HFFc6 (cell line): Measurements from ENCODE around the gene PTGDS. TPM values are rescaled to one million over a fixed set of nuclear protein-coding genes. Genes with fewer than 3 reads are reported as not detected.

ENCODE experiments used
- DNase-seq: peaks from one replicate; pipeline ENCODE4 v3.0.0-alpha.2; 2018
- H3K27ac Mint-ChIP-seq: 2 replicates; pipeline ENCODE4 v1.8.0; 2020; ENCODE audit warnings: mild to moderate bottlenecking, mixed read lengths
- H3K27me3 Mint-ChIP-seq: 2 replicates; pipeline ENCODE4 v1.8.0; 2021; ENCODE audit warnings: mild to moderate bottlenecking, moderate library complexity, mixed read lengths; ENCODE audit not compliant: insufficient read depth
- H3K36me3 Mint-ChIP-seq: 2 replicates; pipeline ENCODE4 v1.8.0; 2021; ENCODE audit warnings: low read depth, mixed read lengths
- H3K4me1 Mint-ChIP-seq: 2 replicates; pipeline ENCODE4 v1.8.0; 2020; ENCODE audit warnings: low read depth, mixed read lengths
- H3K4me3 Mint-ChIP-seq: 2 replicates; pipeline ENCODE4 v1.8.0; 2020; ENCODE audit warnings: mild to moderate bottlenecking, moderate library complexity, mixed read lengths
- H3K9me3 Mint-ChIP-seq: 2 replicates; pipeline ENCODE4 v1.8.0; 2020; ENCODE audit warnings: mild to moderate bottlenecking, mixed read lengths
- CTCF ChIP-seq: fragments of 200-600 bp; sonication (generic); IDR thresholded peaks from 2 replicates; pipeline ENCODE4 v1.5.0; 2021; ENCODE audit warnings: antibody characterized with exemption, mild to moderate bottlenecking
- total RNA-seq, 6 experiments: library from RNA; stranded (reverse); fragmentation: NEBNext Ultra II Directional; extraction: Animal tissue kit (Norgen Biotek cat#: 25700); gene quantifications; 2 replicates in 1 of 6; 3 replicates in 5 of 6; pipeline ENCODE4 v1.2.3, GENCODE V29; 2021

PTGDS gene
- total RNA-seq, 6 experiments from 2014 or later = not detected

- Mint-ChIP-seq H3K4me1 (peaks cover 4% of the 10 kb centered on the region; the same call in 1 of the 2 replicates), H3K27ac (no peak overlapping the region), H3K9me3 (no peaks in the 10 kb centered on the region), H3K27me3 (no peaks in the 10 kb centered on the region; the same call in none of the 2 replicates), H3K36me3 (peaks cover 12% of the 10 kb centered on the region), H3K4me3 (no peak overlapping the region)
- no peak for DNase-seq
- no peak for TF ChIP-seq CTCF
These were observed 36.6 kb upstream of the PTGDS start for GRCh38 chr9:136940526-136941230.

GRCh38 chr9:136941231-136942111, 35.8 kb upstream of the PTGDS start:
- H3K4me3 Mint-ChIP-seq = no peak overlapping the region
- peaks cover 4% of the 10 kb centered on the region; the same call in 1 of the 2 replicates for H3K4me1 Mint-ChIP-seq
- no peak for TF ChIP-seq CTCF

GRCh38 chr9:136942112-136942880, 35.0 kb upstream of the PTGDS start:
- Mint-ChIP-seq H3K4me3 (no peak overlapping the region), H3K4me1 (peaks cover 4% of the 10 kb centered on the region; the same call in 1 of the 2 replicates), H3K27me3 (no peaks in the 10 kb centered on the region; the same call in none of the 2 replicates), H3K36me3 (peaks cover 12% of the 10 kb centered on the region), H3K27ac (no peak overlapping the region), H3K9me3 (no peaks in the 10 kb centered on the region)
- DNase-seq = no peak
- TF ChIP-seq CTCF = no peak

More at GRCh38 chr9:136941231-136942111, 35.8 kb upstream of the PTGDS start:
- Mint-ChIP-seq H3K27me3 (no peaks in the 10 kb centered on the region; the same call in none of the 2 replicates), H3K9me3 (no peaks in the 10 kb centered on the region), H3K27ac (no peak overlapping the region), H3K36me3 (peaks cover 12% of the 10 kb centered on the region)
- DNase-seq = no peak

- DNase-seq = no peak
- Mint-ChIP-seq H3K27ac (no peak overlapping the region), H3K9me3 (no peaks in the 10 kb centered on the region), H3K36me3 (peaks cover 12% of the 10 kb centered on the region), H3K27me3 (no peaks in the 10 kb centered on the region; the same call in none of the 2 replicates), H3K4me3 (peak overlapping the region; percentile 80; the same call in 1 of the 2 replicates), H3K4me1 (peaks cover 4% of the 10 kb centered on the region)
- no peak for TF ChIP-seq CTCF
These were observed 34.4 kb upstream of the PTGDS start for GRCh38 chr9:136942881-136943230.
